HepG2 (cell line): ENCODE measurements around the gene APBB1. TPM values are rescaled to one million over a fixed set of nuclear protein-coding genes. Genes with fewer than 3 reads are reported as not detected.

Experiments
- ATAC-seq: fragments of 200-7000 bp; cut with Tn5 transposase; 3 replicates; pipeline ENCODE4 v1.9.1; 2020; ENCODE audit warnings: mild to moderate bottlenecking, moderate library complexity
- BruUV-seq: library from RNA; stranded (reverse); fragments of 400-500 nt; replicated peaks from 2 replicates; lab custom pipeline; 2021; lab: Mats Ljungman, UMichigan
- CTCF ChIA-PET: fragments of 300-600 bp; formaldehyde crosslinking; extraction: SDS; loops from one replicate; lab custom pipeline; 2021; ENCODE audit warnings: low total read pairs, inconsistent platforms, low intra/inter-chr PET ratio; lab: Yijun Ruan, JAX
- POLR2A ChIA-PET: fragments of 350-600 bp; sonication (Branson Sonifier 250); formaldehyde crosslinking; loops from one replicate; lab custom pipeline; 2020; ENCODE audit warnings: antibody characterized with exemption, inconsistent platforms; lab: Yijun Ruan, JAX
- DNase-seq: peaks from one replicate; pipeline ENCODE4 v3.0.0-alpha.2; 2015; ENCODE audit warnings: low spot score
- FAIRE-seq: peaks from 3 replicates; lab custom pipeline; 2011; peaks lifted over from hg19 to GRCh38; lab: Jason Lieb, UNC
- H2AFZ ChIP-seq: one replicate; pipeline ENCODE4 v1.6.1; 2011; ENCODE audit warnings: low read length, inconsistent platforms
- H3K27ac ChIP-seq: fragments of 300-600 bp; 3 replicates; pipeline ENCODE4 v1.8.0; 2011; ENCODE audit warnings: mixed run types, mild to moderate bottlenecking, mixed read lengths, low read length, inconsistent platforms; ENCODE audit not compliant: insufficient read depth; ENCODE audit errors: extremely low read length
- H3K27me3 ChIP-seq, 2 experiments: fragments of 200-600 bp in 1 of 2; 2 replicates in 1 of 2; 3 replicates in 1 of 2; pipeline versions ENCODE4 v1.6.0 to v1.8.0; 2011; ENCODE audit warnings: low read length in 2 of 2, mild to moderate bottlenecking in 2 of 2, moderate library complexity in 2 of 2, inconsistent platforms in 1 of 2; ENCODE audit not compliant: insufficient read depth in 2 of 2, control insufficient read depth in 1 of 2
- H3K36me3 ChIP-seq, 2 experiments: fragments of 200-600 bp in 1 of 2; replicated peaks in 1 of 2; 2 replicates in 1 of 2; 3 replicates in 1 of 2; pipeline versions ENCODE4 v1.5.1 to v1.8.0; 2011; ENCODE audit warnings: low read length in 2 of 2, inconsistent platforms in 1 of 2; ENCODE audit not compliant: insufficient read depth in 2 of 2, control insufficient read depth in 1 of 2
- H3K4me1 ChIP-seq: 2 replicates; pipeline ENCODE4 v1.5.1; 2012; ENCODE audit warnings: low read length, inconsistent platforms; ENCODE audit not compliant: insufficient read depth
- H3K4me2 ChIP-seq: 2 replicates; pipeline ENCODE4 v1.6.0; 2011; ENCODE audit warnings: low read depth, low read length, inconsistent platforms
- H3K4me3 ChIP-seq, 3 experiments: fragments of 200-600 bp in 1 of 3; sonication (generic), shearing (Covaris generic) in 1 of 3; replicated peaks in 1 of 3; 2 replicates each; pipeline ENCODE4 v1.5.1; 2011 to 2016; ENCODE audit warnings: low read length in 3 of 3, inconsistent platforms in 2 of 3, low read depth in 2 of 3, mild to moderate bottlenecking in 2 of 3, control low read depth in 1 of 3, mixed read lengths in 1 of 3; ENCODE audit not compliant: insufficient read depth in 1 of 3
- H3K79me2 ChIP-seq: one replicate; pipeline ENCODE4 v1.6.1; 2011; ENCODE audit warnings: low read length, inconsistent platforms; ENCODE audit not compliant: insufficient read depth
- H3K9ac ChIP-seq: 2 replicates; pipeline ENCODE4 v1.6.0; 2011; ENCODE audit warnings: mild to moderate bottlenecking, low read depth, low read length, inconsistent platforms; ENCODE audit not compliant: insufficient read depth
- H3K9me3 ChIP-seq: 2 replicates; pipeline ENCODE4 v1.5.1; 2012; ENCODE audit warnings: mild to moderate bottlenecking, low read length
- H4K20me1 ChIP-seq: 2 replicates; pipeline ENCODE4 v1.6.0; 2011; ENCODE audit warnings: inconsistent platforms, mild to moderate bottlenecking, low read length, moderate library complexity; ENCODE audit not compliant: insufficient read depth
- CREB3 ChIP-seq: sonication (generic); formaldehyde crosslinking; IDR thresholded peaks from 2 replicates; pipeline ENCODE4 v1.5.0; 2020; ENCODE audit warnings: missing genetic modification reagents
- GABPA ChIP-seq, 2 experiments: IDR thresholded peaks; 2 replicates each; pipeline ENCODE4 v1.6.1; 2011 to 2016; ENCODE audit warnings: low read depth in 2 of 2, low read length in 1 of 2, missing biosample characterization in 1 of 2, missing genetic modification characterization in 1 of 2
- IRX3 ChIP-seq: sonication (generic); formaldehyde crosslinking; IDR thresholded peaks from 2 replicates; pipeline ENCODE4 v1.8.1; 2023; ENCODE audit warnings: mild to moderate bottlenecking, low read depth, missing genetic modification reagents, borderline replicate concordance
- MAFF ChIP-seq: IDR thresholded peaks from 2 replicates; pipeline ENCODE4 v1.6.1; 2011; ENCODE audit warnings: low read depth, low read length, improper control_type of control experiment
- NR0B2 ChIP-seq: sonication (generic); formaldehyde crosslinking; IDR thresholded peaks from 2 replicates; pipeline ENCODE4 v1.4.0; 2020; ENCODE audit warnings: mild to moderate bottlenecking, missing genetic modification reagents
- RNF2 ChIP-seq: fragments of 450-650 bp; conservative IDR thresholded peaks from 2 replicates; pipeline ENCODE4 v1.6.1; 2016; ENCODE audit warnings: low read depth
- RXRB ChIP-seq: IDR thresholded peaks from 2 replicates; pipeline ENCODE4 v1.6.1; 2016; ENCODE audit warnings: borderline replicate concordance, missing genetic modification reagents, missing compliant biosample characterization
- SATB2 ChIP-seq: sonication (generic); formaldehyde crosslinking; IDR thresholded peaks from 2 replicates; pipeline ENCODE4 v1.5.0; 2020; ENCODE audit warnings: missing genetic modification reagents
- ZNF10 ChIP-seq: sonication (generic); formaldehyde crosslinking; IDR thresholded peaks from 2 replicates; pipeline ENCODE4 v1.4.0; 2020; ENCODE audit warnings: mild to moderate bottlenecking, low read depth, missing genetic modification reagents, borderline replicate concordance
- ZNF180 ChIP-seq: sonication (generic); formaldehyde crosslinking; IDR thresholded peaks from 2 replicates; pipeline ENCODE4 v1.4.0; 2020; ENCODE audit warnings: low read depth, missing genetic modification reagents, borderline replicate concordance
- ZNF296 ChIP-seq: sonication (generic); formaldehyde crosslinking; conservative IDR thresholded peaks from 2 replicates; pipeline ENCODE4 v1.5.0; 2020; ENCODE audit warnings: mild to moderate bottlenecking, missing genetic modification reagents
- ZNF451 ChIP-seq: sonication (generic); formaldehyde crosslinking; IDR thresholded peaks from 2 replicates; pipeline ENCODE4 v1.5.0; 2020; ENCODE audit warnings: mild to moderate bottlenecking, missing genetic modification reagents
- ZNF564 ChIP-seq: sonication (generic); formaldehyde crosslinking; IDR thresholded peaks from 2 replicates; pipeline ENCODE4 v1.8.1; 2023; ENCODE audit warnings: mild to moderate bottlenecking, missing genetic modification reagents
- WGBS: methylation state at CpG from one replicate; pipeline ENCODE4 v1.1.6; 2017; ENCODE audit warnings: low lambda C conversion rate; 5-methylcytosine and 5-hydroxymethylcytosine counted together
- in situ Hi-C: cut with HindIII; loops from 2 replicates; pipeline ENCODE4 v1.10.0; 2017; ENCODE audit warnings: low pct_unique_long_range_greater_than_20kb; ENCODE audit not compliant: extremely low pct_ligation_motif_present
- intact Hi-C: fragments of 100-400 bp; cut with micrococcal nuclease; formaldehyde crosslinking; loops from one replicate; pipeline ENCODE4 v1.10.0; 2022; ENCODE audit not compliant: unreplicated experiment
- polyA plus RNA-seq, 8 experiments: library from polyadenylated mRNA; depleted of rRNA in 3 of 8; stranded (reverse) in 7 of 8; unstranded in 1 of 8; fragments of >200 nt; fragmentation: Illumina TruSeq in 4 of 8; extraction: Trizol in 4 of 8; gene quantifications; 2 replicates each; pipeline versions ENCODE4 v1.2.1 to v1.2.3, GENCODE V29; 2011 to 2016; ENCODE audit warnings: low read depth in 4 of 8, missing spikeins in 1 of 8, mixed read lengths in 1 of 8; ENCODE audit not compliant: insufficient read depth in 1 of 8
- total RNA-seq, 5 experiments: library from RNA; depleted of rRNA; stranded (reverse); fragments of >200 nt; fragmentation: Illumina TruSeq; extraction: Trizol; gene quantifications; 2 replicates each; pipeline ENCODE4 v1.2.3, GENCODE V29; 2016; ENCODE audit warnings: low read depth in 1 of 5
- TF ChIP-seq, protein P1 (sequence below): sonication (generic); formaldehyde crosslinking; IDR thresholded peaks from 2 replicates; pipeline ENCODE4 v1.4.0; 2020; ENCODE audit warnings: missing genetic modification reagents, borderline replicate concordance
- TF ChIP-seq, protein P2 (sequence below): sonication (generic); formaldehyde crosslinking; IDR thresholded peaks from 2 replicates; pipeline ENCODE4 v1.8.0; 2023; ENCODE audit warnings: mild to moderate bottlenecking, missing genetic modification reagents
- TF ChIP-seq, protein P3 (sequence below): sonication (generic); formaldehyde crosslinking; IDR thresholded peaks from 2 replicates; pipeline ENCODE4 v1.8.1; 2023; ENCODE audit warnings: mild to moderate bottlenecking, missing genetic modification reagents

APBB1 gene
- total and polyA plus RNA-seq, 2 of the 13 experiments (the other 11 are each of a cell fraction or from before 2014, with no cell fraction given), result 1.7 to 3.5 TPM

GRCh38 chr11:6405052-6405667 lies 13.7 kb downstream of the APBB1 start:
- POLR2A ChIA-PET, result no interaction called here
- Histone ChIP-seq H4K20me1 (no peaks in the 10 kb centered on the region), H3K9ac (no peak overlapping the region), H3K4me2 (no peak overlapping the region), H3K27ac (no peak overlapping the region), H3K27me3 (peaks cover 0 to 1% of the 10 kb centered on the region in 2 experiments; a peak in 1 of 5 replicates), H3K4me3 (no peak overlapping the region), H3K79me2 (no peaks in the 10 kb centered on the region), H2AFZ (no peak overlapping the region), H3K9me3 (no peaks in the 10 kb centered on the region), H3K36me3 (no peaks in the 10 kb centered on the region), H3K4me1 (peaks cover 27% of the 10 kb centered on the region)
- intact Hi-C loops, result no loop called here
- FAIRE-seq (no peak), ATAC-seq (no peak), DNase-seq (no peak)
- WGBS, result 59% methylated on average over 2 of the region's 13 CpGs
- CTCF ChIA-PET, result no interaction called here
- BruUV-seq, result no TSS peak
- in situ Hi-C loops, result no loop called here
- TF ChIP-seq CREB3 (CRISPR knock-in tag) (no peak), ZNF10 (CRISPR knock-in tag) (no peak), MAFF (no peak), ZNF180 (CRISPR knock-in tag) (no peak), ZNF564 (no peak), ZNF451 (CRISPR knock-in tag) (no peak), RXRB (CRISPR knock-in tag) (no peak), NR0B2 (CRISPR knock-in tag) (no peak), IRX3 (CRISPR knock-in tag) (no peak), GABPA (IDR thresholded peaks at IDR 0.05; ENCODE audit: low read depth, low read length) (no peak), GABPA (CRISPR knock-in tag; IDR thresholded peaks at IDR 0.05; ENCODE audit: low read depth) (no peak), SATB2 (CRISPR knock-in tag) (no peak), RNF2 (no peak), ZNF296 (no peak)
- TF ChIP-seq, protein P1, sequence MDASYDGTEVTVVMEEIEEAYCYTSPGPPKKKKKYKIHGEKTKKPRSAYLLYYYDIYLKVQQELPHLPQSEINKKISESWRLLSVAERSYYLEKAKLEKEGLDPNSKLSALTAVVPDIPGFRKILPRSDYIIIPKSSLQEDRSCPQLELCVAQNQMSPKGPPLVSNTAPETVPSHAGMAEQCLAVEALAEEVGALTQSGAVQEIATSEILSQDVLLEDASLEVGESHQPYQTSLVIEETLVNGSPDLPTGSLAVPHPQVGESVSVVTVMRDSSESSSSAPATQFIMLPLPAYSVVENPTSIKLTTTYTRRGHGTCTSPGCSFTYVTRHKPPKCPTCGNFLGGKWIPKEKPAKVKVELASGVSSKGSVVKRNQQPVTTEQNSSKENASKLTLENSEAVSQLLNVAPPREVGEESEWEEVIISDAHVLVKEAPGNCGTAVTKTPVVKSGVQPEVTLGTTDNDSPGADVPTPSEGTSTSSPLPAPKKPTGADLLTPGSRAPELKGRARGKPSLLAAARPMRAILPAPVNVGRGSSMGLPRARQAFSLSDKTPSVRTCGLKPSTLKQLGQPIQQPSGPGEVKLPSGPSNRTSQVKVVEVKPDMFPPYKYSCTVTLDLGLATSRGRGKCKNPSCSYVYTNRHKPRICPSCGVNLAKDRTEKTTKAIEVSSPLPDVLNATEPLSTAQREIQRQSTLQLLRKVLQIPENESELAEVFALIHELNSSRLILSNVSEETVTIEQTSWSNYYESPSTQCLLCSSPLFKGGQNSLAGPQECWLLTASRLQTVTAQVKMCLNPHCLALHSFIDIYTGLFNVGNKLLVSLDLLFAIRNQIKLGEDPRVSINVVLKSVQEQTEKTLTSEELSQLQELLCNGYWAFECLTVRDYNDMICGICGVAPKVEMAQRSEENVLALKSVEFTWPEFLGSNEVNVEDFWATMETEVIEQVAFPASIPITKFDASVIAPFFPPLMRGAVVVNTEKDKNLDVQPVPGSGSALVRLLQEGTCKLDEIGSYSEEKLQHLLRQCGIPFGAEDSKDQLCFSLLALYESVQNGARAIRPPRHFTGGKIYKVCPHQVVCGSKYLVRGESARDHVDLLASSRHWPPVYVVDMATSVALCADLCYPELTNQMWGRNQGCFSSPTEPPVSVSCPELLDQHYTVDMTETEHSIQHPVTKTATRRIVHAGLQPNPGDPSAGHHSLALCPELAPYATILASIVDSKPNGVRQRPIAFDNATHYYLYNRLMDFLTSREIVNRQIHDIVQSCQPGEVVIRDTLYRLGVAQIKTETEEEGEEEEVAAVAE, result no peak
- TF ChIP-seq, protein P2, sequence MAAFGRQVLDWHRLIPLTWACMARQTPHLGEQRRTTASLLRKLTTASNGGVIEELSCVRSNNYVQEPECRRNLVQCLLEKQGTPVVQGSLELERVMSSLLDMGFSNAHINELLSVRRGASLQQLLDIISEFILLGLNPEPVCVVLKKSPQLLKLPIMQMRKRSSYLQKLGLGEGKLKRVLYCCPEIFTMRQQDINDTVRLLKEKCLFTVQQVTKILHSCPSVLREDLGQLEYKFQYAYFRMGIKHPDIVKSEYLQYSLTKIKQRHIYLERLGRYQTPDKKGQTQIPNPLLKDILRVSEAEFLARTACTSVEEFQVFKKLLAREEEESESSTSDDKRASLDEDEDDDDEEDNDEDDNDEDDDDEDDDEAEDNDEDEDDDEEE (CRISPR knock-in tag), result no peak
- TF ChIP-seq, protein P3, sequence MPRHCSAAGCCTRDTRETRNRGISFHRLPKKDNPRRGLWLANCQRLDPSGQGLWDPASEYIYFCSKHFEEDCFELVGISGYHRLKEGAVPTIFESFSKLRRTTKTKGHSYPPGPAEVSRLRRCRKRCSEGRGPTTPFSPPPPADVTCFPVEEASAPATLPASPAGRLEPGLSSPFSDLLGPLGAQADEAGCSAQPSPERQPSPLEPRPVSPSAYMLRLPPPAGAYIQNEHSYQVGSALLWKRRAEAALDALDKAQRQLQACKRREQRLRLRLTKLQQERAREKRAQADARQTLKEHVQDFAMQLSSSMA, result no peak
